ENCODE results near the gene COG5.
"Not testable (repeated sequence)": the region's sequence is repeated elsewhere in the genome, so short reads cannot be mapped to it uniquely, and the experiment has no call there.

DNA sequence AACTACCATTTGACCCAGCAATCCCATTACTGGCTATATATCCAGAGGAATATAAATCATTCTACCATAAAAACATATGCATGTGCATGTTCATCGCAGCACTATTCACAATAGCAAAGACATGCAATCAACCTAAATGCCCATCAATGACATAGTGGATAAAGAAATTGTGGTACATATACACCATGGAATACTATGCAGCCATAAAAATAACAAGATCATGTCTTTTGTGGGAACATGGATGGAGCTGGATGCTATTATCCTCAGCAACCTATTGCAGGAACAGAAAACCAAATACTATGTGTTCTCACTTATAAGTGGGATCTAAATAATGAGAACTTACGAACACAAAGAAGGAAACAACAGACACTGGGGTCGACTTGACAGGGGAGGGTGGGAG lies 316.9 kb downstream of the COG5 start:
- TF ChIP-seq, protein P1, sequence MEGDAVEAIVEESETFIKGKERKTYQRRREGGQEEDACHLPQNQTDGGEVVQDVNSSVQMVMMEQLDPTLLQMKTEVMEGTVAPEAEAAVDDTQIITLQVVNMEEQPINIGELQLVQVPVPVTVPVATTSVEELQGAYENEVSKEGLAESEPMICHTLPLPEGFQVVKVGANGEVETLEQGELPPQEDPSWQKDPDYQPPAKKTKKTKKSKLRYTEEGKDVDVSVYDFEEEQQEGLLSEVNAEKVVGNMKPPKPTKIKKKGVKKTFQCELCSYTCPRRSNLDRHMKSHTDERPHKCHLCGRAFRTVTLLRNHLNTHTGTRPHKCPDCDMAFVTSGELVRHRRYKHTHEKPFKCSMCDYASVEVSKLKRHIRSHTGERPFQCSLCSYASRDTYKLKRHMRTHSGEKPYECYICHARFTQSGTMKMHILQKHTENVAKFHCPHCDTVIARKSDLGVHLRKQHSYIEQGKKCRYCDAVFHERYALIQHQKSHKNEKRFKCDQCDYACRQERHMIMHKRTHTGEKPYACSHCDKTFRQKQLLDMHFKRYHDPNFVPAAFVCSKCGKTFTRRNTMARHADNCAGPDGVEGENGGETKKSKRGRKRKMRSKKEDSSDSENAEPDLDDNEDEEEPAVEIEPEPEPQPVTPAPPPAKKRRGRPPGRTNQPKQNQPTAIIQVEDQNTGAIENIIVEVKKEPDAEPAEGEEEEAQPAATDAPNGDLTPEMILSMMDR (IDR thresholded peaks at IDR 0.05; ENCODE audit: low read length): not testable (repeated sequence)
- TF ChIP-seq EZH2 (IDR thresholded peaks at IDR 0.05; ENCODE audit: borderline replicate concordance, low read length): not testable (repeated sequence)
